ENCODE measurements around the gene ZNF487.
"Not testable (repeated sequence)": the region's sequence is repeated elsewhere in the genome, so short reads cannot be mapped to it uniquely, and the experiment has no call there.

GRCh38 chr10:43465736-43466120, 28.8 kb downstream of the ZNF487 start:
- not testable (repeated sequence) for TF ChIP-seq ZNF70 (CRISPR knock-in tag; IDR thresholded peaks at IDR 0.05); OSR1 (CRISPR knock-in tag; IDR thresholded peaks at IDR 0.05); RARB (CRISPR knock-in tag; IDR thresholded peaks at IDR 0.05); ZFP3 (CRISPR knock-in tag; IDR thresholded peaks at IDR 0.05); ZC3H10 (CRISPR knock-in tag; IDR thresholded peaks at IDR 0.05); ZFP30 (CRISPR knock-in tag; IDR thresholded peaks at IDR 0.05); ARNTL (CRISPR knock-in tag; IDR thresholded peaks at IDR 0.05; ENCODE audit: borderline replicate concordance, low read depth); CSDC2 (CRISPR knock-in tag; IDR thresholded peaks at IDR 0.05)
- TF ChIP-seq, protein P1, sequence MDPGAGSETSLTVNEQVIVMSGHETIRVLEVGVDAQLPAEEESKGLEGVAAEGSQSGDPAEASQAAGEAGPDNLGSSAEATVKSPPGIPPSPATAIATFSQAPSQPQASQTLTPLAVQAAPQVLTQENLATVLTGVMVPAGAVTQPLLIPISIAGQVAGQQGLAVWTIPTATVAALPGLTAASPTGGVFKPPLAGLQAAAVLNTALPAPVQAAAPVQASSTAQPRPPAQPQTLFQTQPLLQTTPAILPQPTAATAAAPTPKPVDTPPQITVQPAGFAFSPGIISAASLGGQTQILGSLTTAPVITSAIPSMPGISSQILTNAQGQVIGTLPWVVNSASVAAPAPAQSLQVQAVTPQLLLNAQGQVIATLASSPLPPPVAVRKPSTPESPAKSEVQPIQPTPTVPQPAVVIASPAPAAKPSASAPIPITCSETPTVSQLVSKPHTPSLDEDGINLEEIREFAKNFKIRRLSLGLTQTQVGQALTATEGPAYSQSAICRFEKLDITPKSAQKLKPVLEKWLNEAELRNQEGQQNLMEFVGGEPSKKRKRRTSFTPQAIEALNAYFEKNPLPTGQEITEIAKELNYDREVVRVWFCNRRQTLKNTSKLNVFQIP (CRISPR knock-in tag; IDR thresholded peaks at IDR 0.05; ENCODE audit: borderline replicate concordance, low read depth): not testable (repeated sequence)
- TF ChIP-seq, protein P2, sequence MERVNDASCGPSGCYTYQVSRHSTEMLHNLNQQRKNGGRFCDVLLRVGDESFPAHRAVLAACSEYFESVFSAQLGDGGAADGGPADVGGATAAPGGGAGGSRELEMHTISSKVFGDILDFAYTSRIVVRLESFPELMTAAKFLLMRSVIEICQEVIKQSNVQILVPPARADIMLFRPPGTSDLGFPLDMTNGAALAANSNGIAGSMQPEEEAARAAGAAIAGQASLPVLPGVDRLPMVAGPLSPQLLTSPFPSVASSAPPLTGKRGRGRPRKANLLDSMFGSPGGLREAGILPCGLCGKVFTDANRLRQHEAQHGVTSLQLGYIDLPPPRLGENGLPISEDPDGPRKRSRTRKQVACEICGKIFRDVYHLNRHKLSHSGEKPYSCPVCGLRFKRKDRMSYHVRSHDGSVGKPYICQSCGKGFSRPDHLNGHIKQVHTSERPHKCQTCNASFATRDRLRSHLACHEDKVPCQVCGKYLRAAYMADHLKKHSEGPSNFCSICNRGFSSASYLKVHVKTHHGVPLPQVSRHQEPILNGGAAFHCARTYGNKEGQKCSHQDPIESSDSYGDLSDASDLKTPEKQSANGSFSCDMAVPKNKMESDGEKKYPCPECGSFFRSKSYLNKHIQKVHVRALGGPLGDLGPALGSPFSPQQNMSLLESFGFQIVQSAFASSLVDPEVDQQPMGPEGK (CRISPR knock-in tag; IDR thresholded peaks at IDR 0.05; ENCODE audit: borderline replicate concordance): not testable (repeated sequence)

Measured in SK-N-SH treated with all-trans-retinoic acid at 6 μM for 48 hours (cell line).